Activated CD8-positive, alpha-beta memory T cell treated with anti-CD3 and anti-CD28 coated beads for 24 hours (primary cell): Measurements from ENCODE around the gene N4BP2L2.

Experiments used
- DNase-seq: peaks from one replicate; pipeline ENCODE4 v3.0.0-alpha.2; 2020

N4BP2L2 gene

DNA sequence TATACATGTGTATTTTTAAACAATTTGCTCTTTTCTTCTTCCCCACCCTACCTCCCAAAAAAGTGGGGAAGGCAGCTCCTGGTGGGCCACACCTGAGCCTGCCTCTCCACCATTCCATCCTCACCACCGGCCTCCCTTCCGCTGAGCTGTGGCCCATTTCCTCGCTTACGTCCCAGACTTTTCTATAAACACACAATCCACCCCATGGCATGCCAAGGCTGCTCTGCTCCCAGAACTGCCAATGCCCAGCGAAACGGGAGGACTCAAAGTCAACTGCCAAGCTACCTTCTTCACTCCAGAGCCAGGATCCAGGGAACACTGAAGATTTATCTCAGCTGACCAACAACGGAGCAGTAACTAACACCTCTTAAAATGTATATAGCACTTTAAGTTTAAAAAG, 113.4 kb downstream of the N4BP2L2 start:
- no peak for DNase-seq

DNA sequence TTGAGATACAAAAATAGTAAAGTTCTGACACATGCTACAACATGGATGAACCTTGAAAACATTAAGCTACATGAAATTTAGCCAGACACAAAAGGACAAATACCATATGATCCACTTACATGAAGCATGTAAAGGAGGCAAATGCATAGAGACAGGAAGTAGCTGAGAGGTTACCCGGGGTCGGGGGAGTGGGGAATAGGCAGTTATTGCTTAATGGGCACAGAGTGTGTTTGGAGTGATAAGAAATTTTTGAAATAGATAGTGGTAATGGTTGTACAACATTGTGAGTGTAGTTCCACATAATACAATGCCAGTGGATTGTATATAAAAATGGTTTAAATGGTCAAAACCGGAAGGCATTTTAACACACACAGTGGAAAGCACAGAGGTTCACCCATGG, 115.0 kb downstream of the N4BP2L2 start:
- DNase-seq: no peak

DNA sequence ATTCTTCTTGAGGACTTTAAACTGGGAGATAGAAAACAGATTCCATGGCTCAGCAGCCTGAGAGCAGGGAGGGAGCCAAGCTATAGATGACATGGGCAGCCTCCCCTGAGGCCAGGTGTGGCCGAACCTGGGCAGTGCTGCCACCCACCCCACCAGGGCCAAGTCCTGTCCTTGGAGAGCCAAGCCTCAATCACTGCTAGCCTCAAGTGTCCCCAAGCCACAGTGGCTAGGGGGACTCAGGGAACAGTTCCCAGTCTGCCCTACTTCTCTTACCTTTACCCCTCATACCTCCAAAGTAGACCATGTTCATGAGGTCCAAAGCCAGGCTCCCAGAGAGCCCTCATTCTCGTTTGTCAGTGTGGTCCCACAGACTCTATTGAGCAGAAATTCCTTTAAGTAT, 118.7 kb downstream of the N4BP2L2 start:
- DNase-seq: no peak

GRCh38 chr13:32417995-32418394, 120.6 kb downstream of the N4BP2L2 start:
- no peak for DNase-seq

- no peak for DNase-seq
These were observed 123.6 kb downstream of the N4BP2L2 start for GRCh38 chr13:32415019-32415418.

- no peak for DNase-seq
These were observed 124.0 kb downstream of the N4BP2L2 start for GRCh38 chr13:32414580-32414979.

DNA sequence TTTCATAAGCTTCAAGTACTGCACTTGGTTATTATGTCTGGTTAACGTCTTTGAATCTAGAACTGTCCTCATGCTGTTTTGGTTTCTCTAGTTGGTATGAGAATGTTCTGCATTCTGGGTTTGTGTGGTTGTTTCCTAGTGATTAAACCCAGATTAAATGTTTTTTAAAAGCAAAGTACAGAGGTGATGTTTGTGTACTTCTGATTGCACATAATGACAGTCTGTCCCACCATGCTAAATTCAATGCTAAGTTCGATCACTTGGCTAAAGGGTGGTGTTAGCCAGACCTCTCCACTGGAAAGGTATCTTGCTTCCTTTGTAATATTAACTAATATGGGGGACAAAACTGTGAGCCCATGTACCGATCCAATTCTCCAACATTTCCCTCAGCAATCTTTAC, 125.3 kb downstream of the N4BP2L2 start:
- no peak for DNase-seq

- no peak for DNase-seq
These were observed 128.8 kb downstream of the N4BP2L2 start for GRCh38 chr13:32409561-32410421.

- DNase-seq: no peak
These were observed 129.6 kb downstream of the N4BP2L2 start for GRCh38 chr13:32409001-32409313.

DNA sequence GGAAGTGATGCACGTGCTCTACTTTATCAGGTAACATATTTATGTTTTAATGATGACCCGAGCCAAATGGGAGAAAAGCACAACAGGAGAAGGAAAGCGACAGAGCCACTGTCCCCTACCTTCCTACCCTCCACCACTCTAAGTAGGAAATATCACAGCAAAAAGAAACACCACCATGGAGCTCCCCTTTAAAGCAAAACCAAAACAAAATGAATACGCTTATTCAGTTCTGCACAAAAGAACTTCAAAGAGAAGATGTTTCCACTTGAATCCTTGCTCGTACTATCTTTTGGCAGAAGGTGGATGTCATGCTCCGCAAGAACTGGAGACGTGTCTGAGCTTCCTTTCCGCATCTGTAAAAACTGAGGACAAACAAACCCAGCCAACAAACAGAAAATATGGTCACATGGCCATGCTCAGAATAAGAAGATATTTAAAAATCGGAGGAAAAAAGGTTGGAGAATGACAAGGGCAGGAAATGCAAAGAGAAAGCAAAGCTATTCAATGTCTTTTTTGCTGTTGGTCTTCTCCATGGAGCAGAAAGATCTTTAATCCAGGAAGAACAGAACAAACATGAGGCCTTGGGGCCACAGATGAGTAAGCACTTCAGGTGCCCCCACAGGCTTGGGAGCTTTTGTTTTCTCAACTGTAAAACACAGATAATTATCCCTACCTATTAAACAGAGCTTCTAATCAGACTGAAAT, 130.1 kb downstream of the N4BP2L2 start:
- DNase-seq: no peak

- no peak for DNase-seq
These were observed 130.7 kb downstream of the N4BP2L2 start for GRCh38 chr13:32407854-32408253.

GRCh38 chr13:32403108-32403507, 135.5 kb downstream of the N4BP2L2 start:
- no peak for DNase-seq

- no peak for DNase-seq
These were observed 147.4 kb downstream of the N4BP2L2 start for GRCh38 chr13:32391101-32391619.

GRCh38 chr13:32390484-32390883, 148.1 kb downstream of the N4BP2L2 start:
- DNase-seq: no peak

GRCh38 chr13:32390048-32390447, 148.5 kb downstream of the N4BP2L2 start:
- DNase-seq: no peak

DNA sequence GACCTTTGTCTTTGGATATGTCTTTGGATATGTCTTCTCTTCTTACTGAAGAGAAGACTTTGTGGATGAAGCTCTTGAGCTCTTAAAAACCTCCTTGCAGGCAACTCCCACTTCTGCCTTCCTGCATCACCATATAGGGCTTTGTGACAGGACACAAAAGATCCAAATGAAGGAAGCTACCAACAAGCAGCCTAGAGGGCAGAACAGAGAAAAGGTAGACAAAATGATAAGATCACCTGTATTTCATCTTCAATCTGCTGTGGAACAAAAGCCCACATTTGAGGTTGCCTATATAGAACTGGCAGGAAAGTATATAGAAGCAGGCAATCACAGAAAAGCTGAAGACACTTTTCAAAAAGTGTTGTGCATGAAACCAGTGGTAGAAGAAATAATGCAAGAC, 153.2 kb downstream of the N4BP2L2 start:
- no peak for DNase-seq

DNA sequence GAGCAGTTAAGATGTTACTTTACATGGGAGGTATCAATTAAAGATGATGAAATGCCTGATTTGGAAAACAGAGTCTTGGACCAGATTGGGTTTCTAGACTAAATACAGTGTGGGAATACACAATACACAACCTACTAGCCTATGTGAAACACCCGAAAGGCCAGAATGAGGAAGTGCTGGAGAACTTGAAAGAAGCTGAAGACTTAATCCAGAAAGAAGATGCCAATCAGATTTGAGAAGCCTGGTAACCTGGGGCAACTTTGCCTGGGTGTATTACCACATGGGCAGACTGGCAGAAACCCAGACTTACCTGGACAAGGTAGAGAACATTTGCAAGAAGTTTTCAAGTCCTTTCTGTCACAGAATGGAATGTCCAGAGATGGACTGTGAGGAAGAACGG, 153.9 kb downstream of the N4BP2L2 start:
- no peak for DNase-seq

- DNase-seq: no peak
These were observed 154.6 kb downstream of the N4BP2L2 start for GRCh38 chr13:32383836-32384618.
